Caco-2 (cell line): ENCODE measurements around the gene ETHE1. TPM values are rescaled to one million over a fixed set of nuclear protein-coding genes. Genes with fewer than 3 reads are reported as not detected.

Experiments used
- Bru-seq: library from RNA; stranded (reverse); fragments of 400-500 nt; gene quantifications from one replicate; lab custom pipeline; 2021; lab: Mats Ljungman, UMichigan
- BruChase-seq, 2 experiments: library from RNA; stranded (reverse); fragments of 400-500 nt; gene quantifications; one replicate each; lab custom pipeline; 2021; lab: Mats Ljungman, UMichigan
- BruUV-seq: library from RNA; stranded (reverse); fragments of 400-500 nt; replicated peaks from 2 replicates; lab custom pipeline; 2021; lab: Mats Ljungman, UMichigan
- CTCF ChIA-PET: fragments of 300-600 bp; sonication (Branson Sonifier 250); formaldehyde crosslinking; loops from one replicate; lab custom pipeline; 2022; ENCODE audit warnings: antibody characterized with exemption; lab: Charles Lee
- POLR2A ChIA-PET: fragments of 300-600 bp; sonication (Branson Sonifier 250); formaldehyde crosslinking; loops from one replicate; lab custom pipeline; 2022; ENCODE audit warnings: antibody characterized with exemption; lab: Charles Lee
- DNase-seq, 2 experiments: peaks; one replicate each; pipeline versions ENCODE4 v3.0.0 to v3.0.0-alpha.2; 2020 to 2022
- H3K27me3 ChIP-seq: replicated peaks from 2 replicates; pipeline ENCODE4 v1.6.0; 2011; ENCODE audit warnings: low read length; ENCODE audit not compliant: control insufficient read depth, insufficient read depth
- H3K36me3 ChIP-seq: 2 replicates; pipeline ENCODE4 v1.5.1; 2011; ENCODE audit warnings: low read length; ENCODE audit not compliant: control insufficient read depth, insufficient read depth
- H3K4me1 ChIP-seq: fragments of 250-450 bp; sonication (Bioruptor Pico); 2 replicates; pipeline ENCODE4 v1.5.1; 2020; ENCODE audit warnings: mild to moderate bottlenecking
- H3K4me3 ChIP-seq: 2 replicates; pipeline ENCODE4 v1.5.1; 2011; ENCODE audit warnings: low read depth, mild to moderate bottlenecking, control low read depth, low read length
- H3K9me3 ChIP-seq: fragments of 250-450 bp; sonication (Bioruptor Pico); 2 replicates; pipeline ENCODE4 v1.5.1; 2020; ENCODE audit warnings: mild to moderate bottlenecking, moderate library complexity
- H3K27ac Mint-ChIP-seq: one replicate; pipeline ENCODE4 v1.8.0; 2022; ENCODE audit warnings: mixed read lengths; ENCODE audit not compliant: unreplicated experiment
- H3K27me3 Mint-ChIP-seq: one replicate; pipeline ENCODE4 v1.8.0; 2022; ENCODE audit warnings: mixed read lengths; ENCODE audit not compliant: insufficient read depth, unreplicated experiment
- H3K36me3 Mint-ChIP-seq: one replicate; pipeline ENCODE4 v1.8.0; 2022; ENCODE audit warnings: mild to moderate bottlenecking, mixed read lengths; ENCODE audit not compliant: insufficient read depth, unreplicated experiment
- H3K4me1 Mint-ChIP-seq: one replicate; pipeline ENCODE4 v1.8.0; 2022; ENCODE audit warnings: low read depth, mixed read lengths; ENCODE audit not compliant: unreplicated experiment
- H3K4me3 Mint-ChIP-seq: one replicate; pipeline ENCODE4 v1.8.0; 2022; ENCODE audit warnings: mild to moderate bottlenecking, moderate library complexity, mixed read lengths; ENCODE audit not compliant: unreplicated experiment
- H3K9me3 Mint-ChIP-seq: one replicate; pipeline ENCODE4 v1.8.0; 2022; ENCODE audit warnings: mixed read lengths; ENCODE audit not compliant: unreplicated experiment
- intact Hi-C: fragments of 100-400 bp; cut with micrococcal nuclease; formaldehyde crosslinking; loops from one replicate; pipeline ENCODE4 v1.10.0; 2022; ENCODE audit not compliant: unreplicated experiment
- long read RNA-seq: library from polyadenylated mRNA; stranded (forward); transcript quantifications from one replicate; pipeline ENCODE4 v2.0.0, GENCODE V29; 2022
- total RNA-seq: library from RNA; stranded (reverse); gene quantifications from 2 replicates; pipeline ENCODE4 v1.2.3, GENCODE V29; 2022
- TF ChIP-seq, protein P1 (sequence below), 2 experiments: fragments of 200-600 bp in 1 of 2; IDR thresholded peaks; 1 replicate in 1 of 2; 2 replicates in 1 of 2; pipeline versions ENCODE4 v1.5.1 to v1.8.0; 2011 to 2022; ENCODE audit warnings: antibody characterized with exemption in 1 of 2, control low read depth in 1 of 2, inconsistent platforms in 1 of 2, low read depth in 1 of 2, low read length in 1 of 2, mild to moderate bottlenecking in 1 of 2, moderate library complexity in 1 of 2; ENCODE audit not compliant: insufficient read depth in 1 of 2, severe bottlenecking in 1 of 2, unreplicated experiment in 1 of 2

Gene ETHE1
- 39.6 and 42.5 TPM in 2 replicates for total RNA-seq
- Bru-seq, nascent RNA, result percentile 67 among the genes with signal in this experiment
- BruChase-seq, experiment 1, labeled RNA remaining after a 2-hour chase, result percentile 66 among the genes with signal in this experiment
- percentile 62 among the genes with signal in this experiment for BruChase-seq, experiment 2, labeled RNA remaining after a 6-hour chase
- long read RNA-seq, transcript ETHE1-201 (7 exons, 963 nt), result major isoform, 21 of 32 reads
- long read RNA-seq, partial matches to known transcripts, result 1 of 32 reads
- long read RNA-seq, other reads (novel, unspliced or antisense), result 7 of 32 reads

DNA sequence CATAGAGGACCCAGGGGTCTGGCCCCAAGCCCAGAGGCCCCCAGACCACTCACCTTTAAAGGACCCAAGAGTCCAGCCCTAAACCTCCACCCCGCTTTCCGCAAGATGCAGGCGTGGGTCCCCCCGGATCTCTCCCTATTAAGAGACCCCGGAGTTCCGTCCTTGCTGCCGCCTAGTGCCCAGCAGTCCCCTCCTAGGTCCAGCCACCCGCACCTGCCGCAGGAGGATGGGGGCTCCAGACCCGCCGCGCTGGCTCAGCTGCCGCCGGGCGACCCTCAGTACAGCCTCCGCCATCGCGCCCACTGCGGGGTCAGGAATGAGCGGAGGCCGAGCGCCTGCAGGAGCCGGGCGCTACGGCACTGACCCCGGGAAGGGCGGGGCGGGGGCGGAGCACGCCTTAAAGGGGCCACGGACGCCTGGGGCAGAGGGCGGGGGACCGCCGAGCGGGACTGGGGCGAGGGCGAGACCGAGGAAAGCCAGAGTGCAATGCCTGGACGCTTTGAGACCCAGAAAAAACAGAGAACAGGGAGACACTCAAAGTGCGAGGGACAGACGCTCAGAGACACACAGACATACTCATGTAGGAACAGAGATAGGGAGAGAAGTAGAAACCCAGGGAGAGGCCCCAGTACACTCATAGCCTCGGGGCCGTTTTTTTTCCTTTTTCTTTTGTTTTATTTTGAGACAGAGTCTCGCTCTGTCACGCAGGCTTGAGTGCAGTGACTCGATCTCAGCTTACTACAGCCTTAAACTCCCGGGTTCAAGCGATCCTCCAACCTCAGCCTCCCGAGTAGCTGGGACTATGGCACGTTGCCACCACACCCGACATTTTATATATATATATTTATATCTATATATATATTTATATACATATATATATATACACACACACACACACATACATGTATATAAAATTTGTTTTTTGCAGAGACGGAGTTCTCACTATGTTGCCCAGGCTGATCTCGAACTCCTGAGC is at the start of gene ETHE1:
TSS of gene ETHE1 (minus strand) at position 318 of the 976 bp plus-strand sequence. CDS start at position 294, 24 bp downstream.
- no peaks in the 10 kb centered on the region for H3K9me3 ChIP-seq
- DNase-seq, result peak; percentile 88 to 91
- Mint-ChIP-seq H3K4me3 (peak within 1 kb of the TSS; percentile 98), H3K27me3 (no peaks in the 10 kb centered on the region), H3K36me3 (peaks cover 18% of the 10 kb centered on the region), H3K4me1 (peaks cover 22% of the 10 kb centered on the region), H3K27ac (peak within 1 kb of the TSS; percentile 93), H3K9me3 (no peaks in the 10 kb centered on the region)
- no peaks in the 10 kb centered on the region; the same call in 1 of the 2 replicates for H3K36me3 ChIP-seq
- intact Hi-C loops, result loop anchor here (5.0 kb wide), 1 partner anchor 65 kb away; no protein-coding TSS in a partner anchor
- BruUV-seq, result no TSS peak
- POLR2A ChIA-PET, result no interaction called here
- H3K27me3 ChIP-seq, result no peaks in the 10 kb centered on the region
- peak within 1 kb of the TSS; percentile 85 for H3K4me3 ChIP-seq
- H3K4me1 ChIP-seq, result peaks cover 17% of the 10 kb centered on the region
- CTCF ChIA-PET, result interaction anchor here (1.3 to 2.2 kb wide), 2 partner anchors 80 kb away, joined by 5 to 9 read pairs; no protein-coding TSS in a partner anchor
- TF ChIP-seq, protein P1, sequence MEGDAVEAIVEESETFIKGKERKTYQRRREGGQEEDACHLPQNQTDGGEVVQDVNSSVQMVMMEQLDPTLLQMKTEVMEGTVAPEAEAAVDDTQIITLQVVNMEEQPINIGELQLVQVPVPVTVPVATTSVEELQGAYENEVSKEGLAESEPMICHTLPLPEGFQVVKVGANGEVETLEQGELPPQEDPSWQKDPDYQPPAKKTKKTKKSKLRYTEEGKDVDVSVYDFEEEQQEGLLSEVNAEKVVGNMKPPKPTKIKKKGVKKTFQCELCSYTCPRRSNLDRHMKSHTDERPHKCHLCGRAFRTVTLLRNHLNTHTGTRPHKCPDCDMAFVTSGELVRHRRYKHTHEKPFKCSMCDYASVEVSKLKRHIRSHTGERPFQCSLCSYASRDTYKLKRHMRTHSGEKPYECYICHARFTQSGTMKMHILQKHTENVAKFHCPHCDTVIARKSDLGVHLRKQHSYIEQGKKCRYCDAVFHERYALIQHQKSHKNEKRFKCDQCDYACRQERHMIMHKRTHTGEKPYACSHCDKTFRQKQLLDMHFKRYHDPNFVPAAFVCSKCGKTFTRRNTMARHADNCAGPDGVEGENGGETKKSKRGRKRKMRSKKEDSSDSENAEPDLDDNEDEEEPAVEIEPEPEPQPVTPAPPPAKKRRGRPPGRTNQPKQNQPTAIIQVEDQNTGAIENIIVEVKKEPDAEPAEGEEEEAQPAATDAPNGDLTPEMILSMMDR (IDR thresholded peaks at IDR 0.05; ENCODE audit: insufficient read depth in 1 of 2, low read depth in 1 of 2, low read length in 1 of 2, severe bottlenecking in 1 of 2, unreplicated experiment in 1 of 2), result no peak

DNA sequence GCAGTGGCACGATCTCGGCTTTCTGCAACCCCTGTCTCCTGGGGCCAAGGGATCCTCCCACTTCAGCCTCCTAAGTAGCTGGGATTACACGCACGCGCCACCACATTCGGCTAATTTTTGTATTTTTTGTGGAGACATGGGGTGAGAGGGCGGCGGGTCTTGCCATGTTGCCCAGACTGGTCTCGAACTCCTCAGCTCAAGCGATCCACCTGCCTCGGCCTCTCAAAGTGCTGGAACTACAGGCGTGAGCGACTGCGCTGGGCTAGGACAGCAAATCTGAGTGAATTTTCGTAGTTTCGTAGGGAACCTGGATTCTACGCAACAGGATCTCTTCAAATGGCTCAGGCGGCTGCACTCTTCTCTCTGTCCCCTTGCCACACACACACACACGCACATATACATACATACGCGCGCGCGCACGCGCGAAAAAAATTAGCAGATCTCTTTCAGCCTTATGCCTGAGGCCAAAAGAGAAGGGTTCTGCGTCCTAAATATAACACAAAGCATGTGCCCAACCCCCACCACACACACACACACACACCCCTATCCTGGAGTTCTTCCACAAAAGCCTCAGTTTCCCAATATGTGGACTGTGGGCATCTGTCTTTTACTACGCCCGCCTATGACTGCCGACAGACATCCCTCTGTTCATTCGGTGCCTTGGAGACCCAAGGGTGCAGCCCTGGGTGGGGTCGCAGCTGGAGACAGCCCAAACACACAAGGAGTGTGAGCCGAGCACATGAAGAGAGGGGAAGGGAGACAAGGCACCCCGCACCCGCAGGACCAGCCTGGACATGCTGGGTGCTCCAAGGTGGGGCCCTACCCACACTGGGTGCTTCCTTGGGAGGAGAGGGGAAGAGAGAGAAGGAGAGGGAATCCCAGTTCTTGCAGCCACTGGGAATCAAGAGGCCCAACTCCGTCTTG is 49.2 kb upstream of the ETHE1 start:
- intact Hi-C loops, result loop anchor here (1.0 kb wide), 1 partner anchor 20 kb away; the partner anchor contains the start of genes IRGQ and ZNF576
- CTCF ChIA-PET, result no interaction called here
- peak overlapping the region; percentile 30 for H3K4me3 ChIP-seq

More for the DNA sequence above, 49.2 kb upstream of the ETHE1 start:
- H3K36me3 Mint-ChIP-seq, result peaks cover 7% of the 10 kb centered on the region
- H3K9me3 ChIP-seq, result no peaks in the 10 kb centered on the region
- POLR2A ChIA-PET, result interaction anchor here (0.6 to 2.1 kb wide), 3 partner anchors 20 to 148 kb away, joined by 3 to 12 read pairs (median 3); partner anchors contain the start of genes IRGQ and ZNF576
- no peaks in the 10 kb centered on the region for H3K4me1 ChIP-seq
- peak overlapping the region; percentile 96 for H3K27ac Mint-ChIP-seq
- H3K9me3 Mint-ChIP-seq, result no peaks in the 10 kb centered on the region
- H3K36me3 ChIP-seq, result no peaks in the 10 kb centered on the region
- peak in 1 of 2 experiments; percentile 17 for DNase-seq
- peaks cover 10% of the 10 kb centered on the region for H3K27me3 Mint-ChIP-seq
- TF ChIP-seq, protein P1 (IDR thresholded peaks at IDR 0.05; ENCODE audit: insufficient read depth in 1 of 2, low read depth in 1 of 2, low read length in 1 of 2, severe bottlenecking in 1 of 2, unreplicated experiment in 1 of 2), result no peak
- H3K27me3 ChIP-seq, result no peaks in the 10 kb centered on the region
- peak overlapping the region; percentile 95 for H3K4me3 Mint-ChIP-seq
- H3K4me1 Mint-ChIP-seq, result no peaks in the 10 kb centered on the region
- BruUV-seq, result no TSS peak
